Measurements from ENCODE around the gene CSTB.

CSTB gene

GRCh38 chr21:43745772-43746517, 30.2 kb downstream of the CSTB start:
- no peak for DNase-seq

- DNase-seq: no peak
Measured at GRCh38 chr21:43744725-43745124, 31.4 kb downstream of the CSTB start.

GRCh38 chr21:43743947-43744346, 32.2 kb downstream of the CSTB start:
- no peak for DNase-seq

- DNase-seq: no peak
Measured at GRCh38 chr21:43741423-43742096, 34.5 kb downstream of the CSTB start.

DNA sequence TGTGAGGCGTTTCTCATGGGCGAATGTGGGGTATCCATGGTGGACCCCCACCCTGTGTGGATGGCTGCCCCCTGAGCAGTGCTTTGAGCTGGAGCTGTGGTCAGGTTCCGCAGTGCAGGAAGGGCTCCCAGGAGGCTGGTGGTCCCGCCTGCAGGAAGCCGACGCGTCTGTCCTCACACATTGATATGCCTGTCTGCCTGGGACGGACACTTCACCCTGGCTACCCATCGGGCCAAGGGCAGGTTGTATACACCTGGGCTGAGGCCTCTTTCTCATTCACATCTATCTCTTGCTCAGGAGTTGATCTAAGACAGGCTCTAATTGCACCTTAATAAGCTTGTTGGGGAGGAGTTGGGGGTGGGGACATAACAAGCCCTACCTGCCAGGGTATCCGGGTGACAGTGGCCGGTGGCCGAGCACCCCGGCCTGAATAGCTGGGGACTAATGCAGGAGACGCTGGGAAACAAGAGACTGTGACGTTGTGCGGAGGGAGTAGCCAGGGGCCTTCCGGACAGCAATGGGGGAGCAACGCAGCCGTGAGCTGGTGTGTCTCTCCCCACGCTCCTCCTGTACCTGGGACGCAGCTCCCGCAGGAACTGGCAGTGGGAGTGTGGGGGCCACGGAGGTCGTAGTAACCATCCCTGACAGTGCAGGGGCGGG, 35.5 kb downstream of the CSTB start:
- DNase-seq: no peak

DNA sequence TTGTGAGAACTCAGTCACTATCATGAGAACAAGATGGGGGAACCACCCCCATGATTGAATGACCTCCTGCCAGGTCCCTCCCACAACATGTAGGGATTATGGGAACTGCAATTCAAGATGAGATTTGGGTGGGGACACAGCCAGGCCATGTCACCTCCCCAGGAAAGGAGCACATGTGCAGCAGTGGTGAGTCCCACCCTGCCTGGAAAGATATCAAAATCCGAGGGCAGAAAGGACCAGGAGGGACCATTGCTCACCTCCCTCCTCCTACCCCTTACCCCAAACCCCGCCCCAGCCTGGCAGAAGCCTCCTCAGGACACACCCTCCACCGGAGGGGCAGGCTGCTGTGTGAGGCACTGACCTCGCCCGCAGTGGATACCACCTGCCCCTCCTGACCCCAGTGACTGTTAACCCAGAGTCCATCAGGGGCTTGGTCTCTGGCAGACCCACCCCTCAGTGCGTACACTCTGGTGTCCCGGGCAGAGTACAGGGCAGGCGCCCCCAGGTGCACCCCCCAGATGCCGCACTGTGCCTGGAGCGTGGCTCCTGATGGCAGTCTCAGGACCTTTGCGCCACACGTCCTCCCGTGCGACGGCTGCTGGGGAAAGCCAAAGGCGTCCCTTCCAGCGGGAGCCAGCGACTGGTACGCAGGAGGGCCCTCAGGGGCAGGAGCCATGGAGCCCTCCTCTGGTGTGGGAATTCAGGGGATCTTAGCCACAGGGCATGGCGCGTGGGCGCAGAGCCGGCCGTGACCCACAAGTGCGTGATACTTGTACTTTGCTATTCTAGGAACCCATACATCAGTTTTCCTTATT, 36.3 kb downstream of the CSTB start:
- DNase-seq: no peak

- DNase-seq: no peak
Measured at GRCh38 chr21:43737158-43737950, 38.8 kb downstream of the CSTB start.

- no peak for DNase-seq
Measured at GRCh38 chr21:43736224-43736883, 39.8 kb downstream of the CSTB start.

GRCh38 chr21:43735236-43736091, 40.6 kb downstream of the CSTB start:
- no peak for DNase-seq

GRCh38 chr21:43734928-43735229, 41.2 kb downstream of the CSTB start:
- no peak for DNase-seq

- DNase-seq: no peak
Measured at GRCh38 chr21:43734131-43734927, 41.8 kb downstream of the CSTB start.

DNA sequence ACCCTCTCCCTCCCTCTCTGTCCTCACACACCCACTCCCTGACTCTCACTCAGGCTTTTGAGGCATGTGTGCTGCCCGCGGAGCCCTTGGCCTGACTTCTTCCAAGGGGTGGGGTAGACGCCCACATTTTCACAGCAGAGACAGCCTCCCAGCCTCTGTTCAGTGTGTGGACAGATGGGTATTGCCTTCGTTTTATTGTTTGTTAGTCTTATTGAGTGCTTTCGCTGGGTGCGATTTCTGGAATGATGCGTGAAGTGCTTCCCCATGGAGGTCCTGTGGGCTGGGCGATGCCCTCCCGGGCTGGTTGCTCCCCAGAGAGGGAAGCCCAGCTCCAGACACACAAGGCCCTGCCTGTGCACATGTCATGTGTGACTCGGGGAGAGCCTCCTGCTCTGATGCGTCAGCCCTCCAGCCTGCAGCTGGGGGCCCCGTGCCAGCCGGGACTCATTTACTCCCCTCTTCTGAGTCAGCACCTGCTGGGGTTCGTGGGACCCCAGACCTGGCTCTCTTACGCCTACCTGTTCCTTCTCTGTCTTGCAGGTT, 42.5 kb downstream of the CSTB start:
- no peak for DNase-seq

- DNase-seq: no peak
Measured at GRCh38 chr21:43733060-43733459, 43.0 kb downstream of the CSTB start.

- DNase-seq: no peak
Measured at GRCh38 chr21:43731891-43732711, 44.0 kb downstream of the CSTB start.

DNA sequence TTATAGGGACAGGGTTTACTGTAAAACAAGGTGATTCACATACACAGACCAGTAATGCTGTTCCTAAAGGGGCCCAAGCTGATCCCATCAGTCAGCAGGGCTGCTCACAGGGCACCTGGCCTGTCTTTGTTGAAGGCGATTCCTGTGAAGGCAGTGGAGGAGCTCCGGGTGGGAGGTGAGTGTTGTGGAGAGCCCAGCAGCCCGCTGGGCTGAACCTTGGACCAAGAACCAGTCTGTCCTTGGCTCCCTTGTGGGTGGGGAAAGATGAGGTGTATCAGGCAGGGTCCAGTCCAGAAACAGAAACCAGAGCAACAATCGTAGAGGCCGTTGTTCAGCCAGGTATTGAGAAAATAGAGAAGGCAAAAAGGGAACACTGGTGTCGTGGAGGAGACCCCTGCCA, 44.6 kb downstream of the CSTB start:
- no peak for DNase-seq

DNA sequence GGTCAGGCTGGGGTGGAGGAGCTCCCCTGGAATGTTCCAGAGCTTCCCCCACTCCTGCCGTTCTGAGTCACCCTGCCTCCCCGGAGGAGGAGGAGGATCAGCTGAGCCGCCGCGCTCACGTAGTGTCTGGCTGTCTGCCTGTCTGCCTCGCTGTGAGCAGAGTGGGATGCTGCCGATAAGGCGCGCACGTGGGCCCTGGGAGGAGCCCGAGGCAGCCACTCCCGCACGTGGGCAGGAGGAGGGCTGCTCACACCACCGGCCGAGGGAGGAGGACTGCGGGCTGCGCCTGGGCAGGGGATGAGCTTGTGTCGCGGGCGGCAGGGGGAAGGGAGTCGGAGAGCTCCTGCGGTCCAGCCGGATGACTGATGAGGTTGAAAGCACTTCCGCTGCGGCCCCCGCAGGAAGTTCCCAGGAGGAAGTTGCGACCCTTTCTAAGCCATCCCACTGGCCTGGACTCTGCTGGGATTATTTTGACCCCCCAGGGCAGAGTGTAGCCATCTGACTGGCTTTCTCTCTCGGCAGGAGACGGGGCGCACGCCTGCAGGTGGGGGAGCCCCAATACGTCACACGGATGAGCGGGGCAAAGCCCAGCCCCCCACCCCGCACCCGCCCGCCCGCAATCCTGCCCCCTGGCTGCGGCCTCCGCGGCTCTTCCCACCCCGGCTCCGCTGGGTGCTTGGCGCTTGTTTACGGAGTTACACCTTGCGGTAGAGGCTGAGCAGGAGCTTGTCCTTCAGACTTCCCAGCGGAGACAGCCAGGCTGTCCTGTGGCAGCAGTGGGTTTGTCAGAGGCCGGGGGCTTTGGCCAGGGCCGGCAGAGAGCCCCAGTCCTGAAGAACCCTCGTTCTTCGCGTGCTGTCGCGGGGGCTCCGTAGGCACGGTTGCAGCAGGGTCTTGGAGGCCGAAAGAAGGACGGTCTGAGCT, 47.4 kb downstream of the CSTB start:
- peak; percentile 66 for DNase-seq

DNA sequence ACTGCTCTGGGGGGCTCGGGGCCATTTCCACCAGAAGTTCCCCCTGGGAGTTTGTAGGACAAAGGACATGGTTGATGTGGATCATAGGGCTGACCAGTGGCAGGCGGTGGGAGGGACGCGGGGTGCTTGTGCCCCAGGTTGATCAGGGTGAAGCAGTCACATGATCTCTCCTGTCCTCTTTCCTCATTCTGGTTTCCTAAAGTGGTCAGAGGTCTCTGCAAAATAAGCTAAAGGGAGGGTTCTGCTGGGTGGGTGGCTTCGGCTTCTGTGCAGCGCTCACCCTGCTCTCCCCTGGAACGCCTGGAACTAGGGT, 48.0 kb downstream of the CSTB start:
- no peak for DNase-seq

Measured in NCI-H524 treated with DMSO at 0.1 percent for 48 hours (cell line).